AG04450 (cell line): ENCODE results near the gene TARM1. TPM values are rescaled to one million over a fixed set of nuclear protein-coding genes. Genes with fewer than 3 reads are reported as not detected.
A peak's percentile ranks its signal among the peaks of the same experiment; 100 is the strongest.
"Not testable (repeated sequence)": the region's sequence is repeated elsewhere in the genome, so short reads cannot be mapped to it uniquely, and the experiment has no call there.

ENCODE experiments used
- CTCF ChIA-PET: fragments of 300-600, 350-600 bp; formaldehyde crosslinking; extraction: SDS; loops from one replicate; lab custom pipeline; 2022; ENCODE audit warnings: antibody characterized with exemption, inconsistent platforms; lab: Charles Lee
- POLR2A ChIA-PET: fragments of 350-600 bp; formaldehyde crosslinking; extraction: SDS; loops from one replicate; lab custom pipeline; 2021; ENCODE audit warnings: antibody characterized with exemption, inconsistent platforms; lab: Yijun Ruan, JAX
- DNase-seq: peaks from one replicate; pipeline ENCODE4 v3.0.0-alpha.2; 2011; ENCODE audit warnings: low read depth, low spot score
- H3K27ac ChIP-seq: one replicate; pipeline ENCODE4 v1.5.1; 2012; ENCODE audit warnings: low read depth, low read length, control low read depth
- H3K27me3 ChIP-seq: one replicate; pipeline ENCODE4 v1.6.0; 2012; ENCODE audit warnings: low read length; ENCODE audit not compliant: control insufficient read depth, insufficient read depth
- H3K4me3 ChIP-seq: 2 replicates; pipeline ENCODE4 v1.5.1; 2011; ENCODE audit warnings: mild to moderate bottlenecking, low read depth, low read length, control low read depth
- H3K9me3 ChIP-seq: 2 replicates; pipeline ENCODE4 v1.5.1; 2012; ENCODE audit warnings: low read length; ENCODE audit not compliant: control insufficient read depth, insufficient read depth
- CTCF ChIP-seq: IDR thresholded peaks from 2 replicates; pipeline ENCODE4 v1.5.1; 2011; ENCODE audit warnings: low read depth, low read length, control low read depth, inconsistent platforms
- polyA plus RNA-seq: library from polyadenylated mRNA; depleted of rRNA; stranded (reverse); fragments of >200 nt; gene quantifications from 2 replicates; pipeline ENCODE4 v1.2.3, GENCODE V29; 2011

The TARM1 gene
- polyA plus RNA-seq, 1 experiment, result not detected

GRCh38 chr19:54045771-54046170, 35.4 kb downstream of the TARM1 start:
- no peak for DNase-seq
- H3K27me3 ChIP-seq, result peaks cover 4% of the 10 kb centered on the region
- H3K4me3 ChIP-seq, result no peak overlapping the region
- CTCF ChIA-PET, result interaction anchor here (1.0 to 1.3 kb wide), 2 partner anchors 16 to 252 kb away, joined by 3 read pairs; no protein-coding TSS in a partner anchor
- no peak for TF ChIP-seq CTCF
- H3K9me3 ChIP-seq, result no peaks in the 10 kb centered on the region
- POLR2A ChIA-PET, result no interaction called here
- H3K27ac ChIP-seq, result no peak overlapping the region

- POLR2A ChIA-PET, result no interaction called here
- no peak overlapping the region for H3K27ac ChIP-seq
- CTCF ChIA-PET, result interaction anchor here (0.6 to 3.3 kb wide), 3 partner anchors 12 to 250 kb away, joined by 3 to 20 read pairs (median 19); no protein-coding TSS in a partner anchor
- H3K9me3 ChIP-seq, result no peaks in the 10 kb centered on the region
- no peak overlapping the region for H3K4me3 ChIP-seq
- no peak for DNase-seq
- H3K27me3 ChIP-seq, result peaks cover 4% of the 10 kb centered on the region
- no peak for TF ChIP-seq CTCF
Measured at GRCh38 chr19:54042989-54043388, 38.2 kb downstream of the TARM1 start.

GRCh38 chr19:54041969-54042606, 39.1 kb downstream of the TARM1 start:
- Histone ChIP-seq H3K27ac (no peak overlapping the region), H3K9me3 (no peaks in the 10 kb centered on the region), H3K27me3 (peaks cover 4% of the 10 kb centered on the region), H3K4me3 (no peak overlapping the region)
- CTCF ChIA-PET, result interaction anchor here (2.7 to 3.3 kb wide), 2 partner anchors 11 to 249 kb away, joined by 19 to 20 read pairs; no protein-coding TSS in a partner anchor
- DNase-seq, result no peak
- POLR2A ChIA-PET, result no interaction called here
- no peak for TF ChIP-seq CTCF

- H3K4me3 ChIP-seq, result no peak overlapping the region
- DNase-seq, result no peak
- no peaks in the 10 kb centered on the region for H3K9me3 ChIP-seq
- H3K27me3 ChIP-seq, result peaks cover 4% of the 10 kb centered on the region
- no peak overlapping the region for H3K27ac ChIP-seq
- TF ChIP-seq CTCF, result no peak
- POLR2A ChIA-PET, result no interaction called here
- CTCF ChIA-PET, result interaction anchor here (0.8 to 3.5 kb wide), 4 partner anchors 10 to 247 kb away, joined by 4 to 28 read pairs (median 12); no protein-coding TSS in a partner anchor
Measured at GRCh38 chr19:54040003-54040402, 41.2 kb downstream of the TARM1 start.

- H3K27ac ChIP-seq, result peak overlapping the region; percentile 11
- H3K4me3 ChIP-seq, POLR2A ChIA-PET, DNase-seq, H3K9me3 ChIP-seq, H3K27me3 ChIP-seq: not testable (repeated sequence)
- CTCF ChIA-PET, result interaction anchor here (1.0 to 2.6 kb wide), 3 partner anchors 59 to 244 kb away, joined by 3 to 19 read pairs (median 4); partner anchors contain the start of gene PRKCG
Measured at GRCh38 chr19:54036542-54036941, 44.6 kb downstream of the TARM1 start.
